Measurements from ENCODE around the gene DDT.

GRCh38 chr22:23925020-23925606, 49.1 kb downstream of the DDT start:
- TF ChIP-seq POLR2A (IDR thresholded peaks at IDR 0.05; ENCODE audit: low read length) (no peak), GATA1 (IDR thresholded peaks at IDR 0.05; ENCODE audit: low read depth, low read length) (no peak)
